Parathyroid adenoma (tissue), 2 donors: ENCODE data around the gene C11orf71.

Source experiments
- H2AFZ ChIP-seq: fragments of 300-600 bp; sonication (generic); one replicate; pipeline ENCODE4 v1.7.0; 2017; ENCODE audit warnings: antibody characterized with exemption, mild to moderate bottlenecking
- H3K27ac ChIP-seq: fragments of 300-600 bp; sonication (generic); one replicate; pipeline ENCODE4 v1.7.0; 2017
- H3K27me3 ChIP-seq: fragments of 300-600 bp; sonication (generic); one replicate; pipeline ENCODE4 v1.7.0; 2017; ENCODE audit warnings: low read length; ENCODE audit not compliant: control insufficient read depth, insufficient read depth
- H3K36me3 ChIP-seq: fragments of 300-600 bp; sonication (generic); one replicate; pipeline ENCODE4 v1.7.0; 2017; ENCODE audit warnings: low read length; ENCODE audit not compliant: control insufficient read depth, insufficient read depth
- H3K4me1 ChIP-seq: fragments of 300-600 bp; sonication (generic); one replicate; pipeline ENCODE4 v1.7.0; 2017; ENCODE audit warnings: control low read depth
- H3K4me2 ChIP-seq: fragments of 300-600 bp; sonication (generic); one replicate; pipeline ENCODE4 v1.7.0; 2017; ENCODE audit warnings: low read length
- H3K4me3 ChIP-seq: fragments of 300-600 bp; sonication (generic); one replicate; pipeline ENCODE4 v1.7.0; 2017; ENCODE audit warnings: low read depth, low read length
- H3K79me2 ChIP-seq: fragments of 300-600 bp; sonication (generic); one replicate; pipeline ENCODE4 v1.7.0; 2017; ENCODE audit warnings: control low read depth
- H3K9ac ChIP-seq: fragments of 300-600 bp; sonication (generic); one replicate; pipeline ENCODE4 v1.7.0; 2017; ENCODE audit warnings: mild to moderate bottlenecking
- H3K9me3 ChIP-seq: fragments of 300-600 bp; sonication (generic); one replicate; pipeline ENCODE4 v1.7.0; 2017; ENCODE audit warnings: low read length; ENCODE audit not compliant: control insufficient read depth
- TF ChIP-seq, protein P1 (sequence below): fragments of 300-600 bp; sonication (generic); IDR thresholded peaks from one replicate; pipeline ENCODE4 v1.7.0; 2017; ENCODE audit warnings: antibody characterized with exemption, mild to moderate bottlenecking
- donor health status: primary hyperparathyroidism.

The C11orf71 gene

DNA sequence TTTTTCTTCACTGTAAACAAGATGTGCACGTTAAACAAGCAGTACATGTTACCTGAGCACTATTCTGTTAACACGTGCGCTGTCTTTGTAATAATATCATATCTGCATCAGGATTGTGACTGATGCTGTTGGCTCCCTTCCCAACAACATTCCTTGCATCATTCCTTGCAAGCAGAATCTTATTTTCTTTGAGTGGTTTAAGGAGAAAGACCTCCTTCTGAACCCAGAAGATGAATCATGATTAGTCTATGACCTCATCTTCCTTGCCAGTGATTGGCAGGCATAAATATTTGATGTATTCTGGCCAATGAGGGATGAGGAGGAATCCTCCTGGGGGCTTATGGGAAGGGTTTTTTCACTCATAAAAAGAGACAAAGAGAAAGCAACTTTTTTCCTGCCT, 46.2 kb downstream of the C11orf71 start:
- Histone ChIP-seq H3K9me3 (no peaks in the 10 kb centered on the region), H3K9ac (no peak overlapping the region), H2AFZ (no peak overlapping the region), H3K4me2 (no peak overlapping the region), H3K4me3 (no peak overlapping the region), H3K4me1 (no peaks in the 10 kb centered on the region), H3K27me3 (no peaks in the 10 kb centered on the region), H3K27ac (no peak overlapping the region), H3K79me2 (no peaks in the 10 kb centered on the region), H3K36me3 (no peaks in the 10 kb centered on the region)
- TF ChIP-seq, protein P1, sequence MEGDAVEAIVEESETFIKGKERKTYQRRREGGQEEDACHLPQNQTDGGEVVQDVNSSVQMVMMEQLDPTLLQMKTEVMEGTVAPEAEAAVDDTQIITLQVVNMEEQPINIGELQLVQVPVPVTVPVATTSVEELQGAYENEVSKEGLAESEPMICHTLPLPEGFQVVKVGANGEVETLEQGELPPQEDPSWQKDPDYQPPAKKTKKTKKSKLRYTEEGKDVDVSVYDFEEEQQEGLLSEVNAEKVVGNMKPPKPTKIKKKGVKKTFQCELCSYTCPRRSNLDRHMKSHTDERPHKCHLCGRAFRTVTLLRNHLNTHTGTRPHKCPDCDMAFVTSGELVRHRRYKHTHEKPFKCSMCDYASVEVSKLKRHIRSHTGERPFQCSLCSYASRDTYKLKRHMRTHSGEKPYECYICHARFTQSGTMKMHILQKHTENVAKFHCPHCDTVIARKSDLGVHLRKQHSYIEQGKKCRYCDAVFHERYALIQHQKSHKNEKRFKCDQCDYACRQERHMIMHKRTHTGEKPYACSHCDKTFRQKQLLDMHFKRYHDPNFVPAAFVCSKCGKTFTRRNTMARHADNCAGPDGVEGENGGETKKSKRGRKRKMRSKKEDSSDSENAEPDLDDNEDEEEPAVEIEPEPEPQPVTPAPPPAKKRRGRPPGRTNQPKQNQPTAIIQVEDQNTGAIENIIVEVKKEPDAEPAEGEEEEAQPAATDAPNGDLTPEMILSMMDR, result no peak

DNA sequence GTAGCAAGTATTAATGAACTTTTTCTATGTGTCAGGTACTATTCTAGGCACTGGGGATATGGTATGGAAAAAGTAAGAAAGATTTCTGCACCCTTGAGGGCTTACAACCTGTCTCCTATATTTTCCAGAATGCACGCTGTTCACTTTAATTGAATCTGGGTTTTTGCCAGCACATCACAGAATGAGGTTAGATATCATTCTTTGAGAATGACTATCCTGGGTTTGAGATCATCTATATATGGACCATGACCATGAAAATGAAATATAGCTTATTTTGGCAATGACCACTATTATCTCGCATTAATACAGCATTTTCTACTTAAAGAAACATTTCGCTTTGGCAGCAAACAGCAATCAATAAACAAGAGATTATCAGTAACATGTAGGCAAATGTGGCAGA, 46.9 kb downstream of the C11orf71 start:
- Histone ChIP-seq H3K36me3 (no peaks in the 10 kb centered on the region), H3K4me2 (no peak overlapping the region), H3K79me2 (no peaks in the 10 kb centered on the region), H3K27me3 (no peaks in the 10 kb centered on the region), H3K9ac (no peak overlapping the region), H3K27ac (no peak overlapping the region), H3K9me3 (no peaks in the 10 kb centered on the region), H3K4me1 (no peaks in the 10 kb centered on the region), H2AFZ (no peak overlapping the region), H3K4me3 (no peak overlapping the region)
- TF ChIP-seq, protein P1, result no peak

DNA sequence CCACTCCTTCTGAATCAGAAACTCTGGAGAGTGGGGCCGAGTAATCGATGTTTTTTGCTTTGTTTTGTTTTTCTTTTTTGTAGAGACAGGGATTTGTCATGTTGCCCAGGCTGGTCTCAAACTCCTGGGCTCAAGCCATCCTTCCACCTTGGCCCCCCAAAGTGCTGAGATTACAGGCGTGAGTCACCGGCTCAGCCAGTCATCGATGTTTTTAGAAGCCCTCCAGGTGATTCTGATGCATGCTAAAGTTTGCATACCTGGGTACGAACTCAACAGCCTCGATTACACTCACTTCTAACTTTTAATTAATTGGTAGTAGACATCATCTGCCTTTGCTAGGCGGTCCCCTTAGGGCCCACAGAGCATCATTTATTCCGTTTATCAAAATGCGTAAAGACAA, 50.3 kb downstream of the C11orf71 start:
- Histone ChIP-seq H3K36me3 (no peaks in the 10 kb centered on the region), H3K9me3 (no peaks in the 10 kb centered on the region), H2AFZ (no peak overlapping the region), H3K4me1 (no peaks in the 10 kb centered on the region), H3K9ac (no peak overlapping the region), H3K27me3 (no peaks in the 10 kb centered on the region), H3K4me2 (no peak overlapping the region), H3K27ac (no peak overlapping the region), H3K4me3 (no peak overlapping the region), H3K79me2 (no peaks in the 10 kb centered on the region)
- TF ChIP-seq, protein P1, result no peak
